Neural crest cell (in vitro differentiated cells): ENCODE data around the gene OLFML2B. TPM values are rescaled to one million over a fixed set of nuclear protein-coding genes. Genes with fewer than 3 reads are reported as not detected.
A peak's percentile ranks its signal among the peaks of the same experiment; 100 is the strongest.

Experiments used
- DNase-seq: peaks from one replicate; pipeline ENCODE4 v3.0.0; 2021; ENCODE audit warnings: low read depth, mixed read lengths, low spot score
- H3K27ac Mint-ChIP-seq: one replicate; pipeline ENCODE4 v1.8.0; 2021; ENCODE audit warnings: mild to moderate bottlenecking, mixed read lengths; ENCODE audit not compliant: unreplicated experiment
- H3K27me3 Mint-ChIP-seq: 2 replicates; pipeline ENCODE4 v1.8.0; 2021; ENCODE audit warnings: low read depth, mild to moderate bottlenecking, mixed read lengths
- H3K36me3 Mint-ChIP-seq: 2 replicates; pipeline ENCODE4 v1.8.0; 2021; ENCODE audit warnings: low read depth, mild to moderate bottlenecking, mixed read lengths
- H3K4me1 Mint-ChIP-seq: 2 replicates; pipeline ENCODE4 v1.8.0; 2021; ENCODE audit warnings: mixed read lengths
- H3K4me3 Mint-ChIP-seq: one replicate; pipeline ENCODE4 v1.8.0; 2021; ENCODE audit warnings: mild to moderate bottlenecking, mixed read lengths
- H3K9me3 Mint-ChIP-seq: 2 replicates; pipeline ENCODE4 v1.8.0; 2021; ENCODE audit warnings: mixed read lengths
- total RNA-seq: library from RNA; stranded (reverse); gene quantifications from 2 replicates; pipeline ENCODE4 v1.2.1, GENCODE V29; 2021
- TF ChIP-seq, protein P1 (sequence below): fragments of 200-600 bp; sonication (generic); conservative IDR thresholded peaks from 2 replicates; pipeline ENCODE4 v1.5.0; 2021; ENCODE audit warnings: antibody characterized with exemption, mild to moderate bottlenecking

The OLFML2B gene
- total RNA-seq, 1 donor from 2014 or later, result 5.8 TPM

DNA sequence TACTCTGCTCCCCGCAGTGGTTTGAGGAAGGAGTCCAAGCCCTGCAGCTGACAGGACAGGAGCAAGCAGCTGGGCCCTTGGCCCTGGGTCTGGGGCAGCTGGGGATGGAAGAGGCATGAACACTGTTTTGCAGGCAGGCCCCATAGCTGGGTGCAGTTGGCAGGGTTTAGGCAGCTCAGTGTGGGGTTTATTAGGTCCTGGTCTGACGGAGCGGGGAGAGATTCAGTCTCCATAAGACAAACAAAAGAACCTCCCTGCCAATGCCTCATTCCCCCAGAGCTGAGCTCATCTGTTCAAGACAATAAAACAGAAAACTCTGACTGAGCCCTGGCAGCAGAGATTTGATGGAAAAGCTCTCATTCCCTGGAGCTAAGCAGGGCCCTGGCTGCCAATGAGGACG, 37.3 kb downstream of the OLFML2B start:
- Mint-ChIP-seq H3K4me3 (no peak overlapping the region), H3K9me3 (peaks cover 4% of the 10 kb centered on the region), H3K27me3 (no peaks in the 10 kb centered on the region), H3K27ac (no peak overlapping the region), H3K36me3 (peaks cover 17% of the 10 kb centered on the region), H3K4me1 (no peaks in the 10 kb centered on the region)
- TF ChIP-seq, protein P1, sequence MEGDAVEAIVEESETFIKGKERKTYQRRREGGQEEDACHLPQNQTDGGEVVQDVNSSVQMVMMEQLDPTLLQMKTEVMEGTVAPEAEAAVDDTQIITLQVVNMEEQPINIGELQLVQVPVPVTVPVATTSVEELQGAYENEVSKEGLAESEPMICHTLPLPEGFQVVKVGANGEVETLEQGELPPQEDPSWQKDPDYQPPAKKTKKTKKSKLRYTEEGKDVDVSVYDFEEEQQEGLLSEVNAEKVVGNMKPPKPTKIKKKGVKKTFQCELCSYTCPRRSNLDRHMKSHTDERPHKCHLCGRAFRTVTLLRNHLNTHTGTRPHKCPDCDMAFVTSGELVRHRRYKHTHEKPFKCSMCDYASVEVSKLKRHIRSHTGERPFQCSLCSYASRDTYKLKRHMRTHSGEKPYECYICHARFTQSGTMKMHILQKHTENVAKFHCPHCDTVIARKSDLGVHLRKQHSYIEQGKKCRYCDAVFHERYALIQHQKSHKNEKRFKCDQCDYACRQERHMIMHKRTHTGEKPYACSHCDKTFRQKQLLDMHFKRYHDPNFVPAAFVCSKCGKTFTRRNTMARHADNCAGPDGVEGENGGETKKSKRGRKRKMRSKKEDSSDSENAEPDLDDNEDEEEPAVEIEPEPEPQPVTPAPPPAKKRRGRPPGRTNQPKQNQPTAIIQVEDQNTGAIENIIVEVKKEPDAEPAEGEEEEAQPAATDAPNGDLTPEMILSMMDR, result no peak
- DNase-seq, result no peak

- no peak for DNase-seq
- Mint-ChIP-seq H3K9me3 (peaks cover 4% of the 10 kb centered on the region), H3K4me3 (no peak overlapping the region), H3K27me3 (no peaks in the 10 kb centered on the region), H3K27ac (no peak overlapping the region), H3K36me3 (peaks cover 13% of the 10 kb centered on the region), H3K4me1 (no peaks in the 10 kb centered on the region)
- TF ChIP-seq, protein P1, result no peak
Measured at GRCh38 chr1:161985301-161985822, 38.3 kb downstream of the OLFML2B start.

DNA sequence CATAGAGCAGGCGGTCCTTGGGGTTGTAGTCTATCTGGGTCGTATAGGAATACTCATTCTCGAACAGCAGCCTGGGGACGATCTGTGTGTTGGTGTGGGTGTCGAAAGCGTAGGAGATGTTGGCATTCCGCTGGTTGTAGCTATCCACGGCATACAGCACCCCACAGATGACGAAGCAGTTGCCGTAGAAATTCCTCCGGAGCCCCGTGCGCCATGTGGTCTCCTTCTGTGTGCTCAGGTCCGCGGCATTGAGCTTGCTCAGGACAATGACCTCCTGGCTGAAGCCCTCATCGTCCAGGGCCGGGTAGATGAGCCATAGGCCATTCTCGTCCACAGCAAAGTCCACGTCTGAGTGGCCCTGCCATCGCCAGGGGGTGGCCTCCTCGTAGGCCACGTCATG, 39.9 kb downstream of the OLFML2B start:
- no peaks in the 10 kb centered on the region for H3K4me1 Mint-ChIP-seq
- no peaks in the 10 kb centered on the region for H3K27me3 Mint-ChIP-seq
- TF ChIP-seq, protein P1, result no peak
- no peak overlapping the region for H3K27ac Mint-ChIP-seq
- H3K36me3 Mint-ChIP-seq, result peaks cover 11% of the 10 kb centered on the region
- H3K4me3 Mint-ChIP-seq, result no peak overlapping the region
- peaks cover 4% of the 10 kb centered on the region for H3K9me3 Mint-ChIP-seq
- no peak for DNase-seq

GRCh38 chr1:161982917-161983316, 40.8 kb downstream of the OLFML2B start:
- Mint-ChIP-seq H3K4me1 (no peaks in the 10 kb centered on the region), H3K36me3 (peaks cover 11% of the 10 kb centered on the region), H3K27ac (no peak overlapping the region)

DNA sequence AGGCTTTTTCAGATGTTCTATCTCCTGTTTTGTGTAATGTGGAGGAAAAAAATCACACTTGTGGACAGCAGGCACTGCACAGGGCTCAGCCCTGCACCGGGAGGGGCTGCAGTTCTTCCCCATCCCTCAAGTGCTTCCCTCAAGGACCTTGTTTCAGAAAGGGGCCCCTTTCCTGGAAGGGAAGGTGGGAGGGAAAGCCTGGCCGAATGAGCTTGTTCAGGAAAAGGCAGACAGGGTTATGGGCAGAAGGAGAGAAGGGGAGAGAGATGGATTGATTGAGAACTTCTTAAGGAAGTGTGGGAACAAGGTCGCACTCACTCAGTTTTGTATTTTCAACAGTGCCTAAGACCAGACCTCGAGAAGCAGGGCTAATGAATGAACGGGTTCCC, 41.2 kb downstream of the OLFML2B start:
- no peaks in the 10 kb centered on the region for H3K4me1 Mint-ChIP-seq
- no peak overlapping the region for H3K4me3 Mint-ChIP-seq
- TF ChIP-seq, protein P1, result no peak
- no peaks in the 10 kb centered on the region for H3K27me3 Mint-ChIP-seq
- peaks cover 11% of the 10 kb centered on the region for H3K36me3 Mint-ChIP-seq
- H3K9me3 Mint-ChIP-seq, result peaks cover 4% of the 10 kb centered on the region
- DNase-seq, result no peak
- H3K27ac Mint-ChIP-seq, result peak overlapping the region; percentile 59

More at GRCh38 chr1:161982917-161983316, 40.8 kb downstream of the OLFML2B start:
- TF ChIP-seq, protein P1, result no peak
- Mint-ChIP-seq H3K9me3 (peaks cover 4% of the 10 kb centered on the region), H3K4me3 (no peak overlapping the region), H3K27me3 (no peaks in the 10 kb centered on the region)
- DNase-seq, result no peak
